ENCODE results near the gene FAM234B. TPM values are rescaled to one million over a fixed set of nuclear protein-coding genes. Genes with fewer than 3 reads are reported as not detected.

The FAM234B gene
- total RNA-seq, 1 experiment from 2014 or later = 25.9 TPM

GRCh38 chr12:13117029-13117428, 72.8 kb downstream of the FAM234B start:
- Mint-ChIP-seq H3K36me3 (peaks cover 5% of the 10 kb centered on the region), H3K27ac (no peak overlapping the region), H3K9me3 (peaks cover 6% of the 10 kb centered on the region), H3K4me3 (no peak overlapping the region), H3K4me1 (peaks cover 31% of the 10 kb centered on the region), H3K27me3 (ENCODE audit: low read depth) (no peaks in the 10 kb centered on the region)
- CTCF ChIA-PET = interaction anchor here (0.9 to 2.0 kb wide), 8 partner anchors 8 to 280 kb away, joined by 3 to 18 read pairs (median 4); partner anchors contain the start of gene FAM234B
- peak; percentile 25; the same call in 1 of the 2 replicates for ATAC-seq
- TF ChIP-seq SP1 (CRISPR knock-in tag; conservative IDR thresholded peaks at IDR 0.05) (no peak), ZNF121 (CRISPR knock-in tag; IDR thresholded peaks at IDR 0.05) (no peak), NR1H2 (CRISPR knock-in tag; IDR thresholded peaks at IDR 0.05) (no peak)
- DNase-seq (ENCODE audit: low spot score) = no peak
- POLR2A ChIA-PET = interaction anchor here (0.6 kb wide), 1 partner anchor 237 kb away, joined by 5 read pairs; no protein-coding TSS in a partner anchor

- H3K4me1 Mint-ChIP-seq = peaks cover 23% of the 10 kb centered on the region
- ChIA-PET POLR2A (no interaction called here), CTCF (interaction anchor here (0.6 kb wide), 1 partner anchor 201 kb away, joined by 3 read pairs; no protein-coding TSS in a partner anchor)
- H3K27ac Mint-ChIP-seq = no peak overlapping the region
- no peaks in the 10 kb centered on the region for H3K27me3 Mint-ChIP-seq (ENCODE audit: low read depth)
- H3K9me3 Mint-ChIP-seq = no peaks in the 10 kb centered on the region
- ATAC-seq (no peak), DNase-seq (ENCODE audit: low spot score) (no peak)
- TF ChIP-seq NFYB (CRISPR knock-in tag; conservative IDR thresholded peaks at IDR 0.05; ENCODE audit: low read depth) = no peak
- no peak for TF ChIP-seq MYBL2 (CRISPR knock-in tag; IDR thresholded peaks at IDR 0.05)
- no peak for TF ChIP-seq IRF2 (CRISPR knock-in tag; IDR thresholded peaks at IDR 0.05; ENCODE audit: borderline replicate concordance, low read depth)
- no peak for TF ChIP-seq FOXJ3 (CRISPR knock-in tag; IDR thresholded peaks at IDR 0.05; ENCODE audit: borderline replicate concordance)
- TF ChIP-seq ZNF138 (CRISPR knock-in tag; conservative IDR thresholded peaks at IDR 0.05) = no peak
- no peak for TF ChIP-seq E2F5 (CRISPR knock-in tag; IDR thresholded peaks at IDR 0.05)
- no peak for TF ChIP-seq ZSCAN18 (CRISPR knock-in tag; IDR thresholded peaks at IDR 0.05)
- no peak for TF ChIP-seq ATF3 (CRISPR knock-in tag; conservative IDR thresholded peaks at IDR 0.05)
- no peak for TF ChIP-seq ATF6 (CRISPR knock-in tag; IDR thresholded peaks at IDR 0.05)
- TF ChIP-seq ERG (CRISPR knock-in tag; IDR thresholded peaks at IDR 0.05) = no peak
- TF ChIP-seq ATF1 (CRISPR knock-in tag; IDR thresholded peaks at IDR 0.05) = no peak
- no peak for TF ChIP-seq ARID4B (CRISPR knock-in tag; IDR thresholded peaks at IDR 0.05; ENCODE audit: borderline replicate concordance)
- TF ChIP-seq SMAD4 (CRISPR knock-in tag; IDR thresholded peaks at IDR 0.05) = no peak
- no peak for TF ChIP-seq EMX1 (CRISPR knock-in tag; IDR thresholded peaks at IDR 0.05)
- TF ChIP-seq TP53 (CRISPR knock-in tag; IDR thresholded peaks at IDR 0.05) = no peak
- no peak for TF ChIP-seq HMGXB4 (CRISPR knock-in tag; IDR thresholded peaks at IDR 0.05)
- no peak overlapping the region for H3K4me3 Mint-ChIP-seq
- no peaks in the 10 kb centered on the region for H3K36me3 Mint-ChIP-seq
These were observed 75.6 kb downstream of the FAM234B start for GRCh38 chr12:13119826-13120225.

Data from WTC11 (cell line).